ENCODE data around the gene PID1. TPM values are rescaled to one million over a fixed set of nuclear protein-coding genes. Genes with fewer than 3 reads are reported as not detected.

Gene PID1
- total RNA-seq, 4 donors from 2014 or later = 15.0 to 64.4 (median 32.5) TPM

DNA sequence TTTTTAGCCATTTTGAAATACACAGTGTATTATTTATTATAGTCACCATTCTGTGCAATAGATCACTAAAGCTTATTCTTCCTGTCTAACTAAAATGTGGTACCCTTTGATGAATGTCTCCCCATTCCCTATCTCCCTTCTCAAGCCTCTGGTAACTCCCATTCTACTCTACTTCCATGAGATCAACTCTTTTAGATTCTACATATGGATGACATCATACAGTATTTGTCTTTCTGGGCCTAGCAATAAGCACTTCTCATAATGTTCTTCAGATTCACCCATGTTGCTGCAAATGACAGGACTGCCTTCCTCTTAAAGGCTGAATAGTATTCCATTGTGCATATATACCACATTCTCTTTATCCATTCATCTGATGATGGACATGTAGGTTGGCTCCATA is 210.9 kb downstream of the PID1 start:
- TF ChIP-seq POLR2A (IDR thresholded peaks at IDR 0.05) = no peak
- TF ChIP-seq, protein P1, sequence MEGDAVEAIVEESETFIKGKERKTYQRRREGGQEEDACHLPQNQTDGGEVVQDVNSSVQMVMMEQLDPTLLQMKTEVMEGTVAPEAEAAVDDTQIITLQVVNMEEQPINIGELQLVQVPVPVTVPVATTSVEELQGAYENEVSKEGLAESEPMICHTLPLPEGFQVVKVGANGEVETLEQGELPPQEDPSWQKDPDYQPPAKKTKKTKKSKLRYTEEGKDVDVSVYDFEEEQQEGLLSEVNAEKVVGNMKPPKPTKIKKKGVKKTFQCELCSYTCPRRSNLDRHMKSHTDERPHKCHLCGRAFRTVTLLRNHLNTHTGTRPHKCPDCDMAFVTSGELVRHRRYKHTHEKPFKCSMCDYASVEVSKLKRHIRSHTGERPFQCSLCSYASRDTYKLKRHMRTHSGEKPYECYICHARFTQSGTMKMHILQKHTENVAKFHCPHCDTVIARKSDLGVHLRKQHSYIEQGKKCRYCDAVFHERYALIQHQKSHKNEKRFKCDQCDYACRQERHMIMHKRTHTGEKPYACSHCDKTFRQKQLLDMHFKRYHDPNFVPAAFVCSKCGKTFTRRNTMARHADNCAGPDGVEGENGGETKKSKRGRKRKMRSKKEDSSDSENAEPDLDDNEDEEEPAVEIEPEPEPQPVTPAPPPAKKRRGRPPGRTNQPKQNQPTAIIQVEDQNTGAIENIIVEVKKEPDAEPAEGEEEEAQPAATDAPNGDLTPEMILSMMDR (IDR thresholded peaks at IDR 0.05) = no peak
- Histone ChIP-seq H3K4me1 (no peaks in the 10 kb centered on the region), H3K9me3 (no peaks in the 10 kb centered on the region), H3K4me3 (no peak overlapping the region), H3K27ac (no peak overlapping the region), H3K36me3 (no peaks in the 10 kb centered on the region), H3K27me3 (no peaks in the 10 kb centered on the region)
- DNase-seq = no peak

GRCh38 chr2:229059331-229060033 is 211.6 kb downstream of the PID1 start:
- Histone ChIP-seq H3K27me3 (no peaks in the 10 kb centered on the region), H3K4me1 (no peaks in the 10 kb centered on the region), H3K4me3 (no peak overlapping the region), H3K9me3 (no peaks in the 10 kb centered on the region), H3K36me3 (no peaks in the 10 kb centered on the region), H3K27ac (no peak overlapping the region)
- no peak for DNase-seq
- TF ChIP-seq, protein P1 (IDR thresholded peaks at IDR 0.05) = no peak
- TF ChIP-seq POLR2A (IDR thresholded peaks at IDR 0.05) = no peak

DNA sequence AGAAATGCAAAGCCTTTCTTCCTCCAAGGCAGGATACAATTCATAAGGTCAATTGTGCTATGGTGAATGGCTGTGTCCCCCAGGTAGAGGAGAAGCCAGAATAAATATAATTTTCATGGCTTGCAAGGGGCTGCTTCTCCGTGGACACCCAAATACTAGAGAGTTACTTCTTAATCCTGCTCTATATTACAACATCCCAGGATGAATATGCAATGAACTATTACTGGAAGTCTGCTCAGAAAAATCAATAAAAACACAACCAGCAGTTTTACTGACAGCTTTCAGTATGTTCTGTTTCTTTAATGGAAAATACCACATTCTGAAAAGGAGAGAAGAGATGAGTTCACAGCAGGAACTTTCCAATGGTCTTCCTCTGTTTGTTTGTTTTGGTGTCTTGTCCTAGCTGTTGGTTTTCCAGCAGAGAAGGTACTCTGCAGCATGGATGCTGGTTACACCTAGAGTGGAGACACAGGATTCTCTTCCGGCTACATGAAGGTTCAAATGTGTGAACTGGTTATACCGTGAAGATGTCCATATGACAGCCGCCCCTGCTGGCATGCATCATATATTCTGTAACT is 213.0 kb downstream of the PID1 start:
- Histone ChIP-seq H3K27me3 (no peaks in the 10 kb centered on the region), H3K9me3 (no peaks in the 10 kb centered on the region), H3K4me3 (no peak overlapping the region), H3K4me1 (no peaks in the 10 kb centered on the region), H3K27ac (no peak overlapping the region), H3K36me3 (no peaks in the 10 kb centered on the region)
- no peak for TF ChIP-seq POLR2A (IDR thresholded peaks at IDR 0.05)
- no peak for DNase-seq

- TF ChIP-seq, protein P1 (IDR thresholded peaks at IDR 0.05) = no peak
- TF ChIP-seq POLR2A (IDR thresholded peaks at IDR 0.05) = no peak
- Histone ChIP-seq H3K4me3 (no peak overlapping the region), H3K27me3 (no peaks in the 10 kb centered on the region), H3K36me3 (no peaks in the 10 kb centered on the region), H3K9me3 (no peaks in the 10 kb centered on the region), H3K4me1 (no peaks in the 10 kb centered on the region), H3K27ac (no peak overlapping the region)
- DNase-seq = no peak
Observed at GRCh38 chr2:229054311-229054710, 216.8 kb downstream of the PID1 start.

GRCh38 chr2:229051798-229052197 is 219.3 kb downstream of the PID1 start:
- DNase-seq = no peak
- Histone ChIP-seq H3K9me3 (no peaks in the 10 kb centered on the region), H3K36me3 (no peaks in the 10 kb centered on the region), H3K4me1 (no peaks in the 10 kb centered on the region), H3K27me3 (no peaks in the 10 kb centered on the region), H3K4me3 (no peak overlapping the region), H3K27ac (no peak overlapping the region)
- TF ChIP-seq, protein P1 (IDR thresholded peaks at IDR 0.05) = no peak

- TF ChIP-seq, protein P1 (IDR thresholded peaks at IDR 0.05) = no peak
- no peak for TF ChIP-seq POLR2A (IDR thresholded peaks at IDR 0.05)
- Histone ChIP-seq H3K4me3 (no peak overlapping the region), H3K27ac (no peak overlapping the region), H3K27me3 (no peaks in the 10 kb centered on the region), H3K36me3 (no peaks in the 10 kb centered on the region), H3K9me3 (no peaks in the 10 kb centered on the region), H3K4me1 (no peaks in the 10 kb centered on the region)
- DNase-seq = no peak
Observed at GRCh38 chr2:229050133-229050532, 221.0 kb downstream of the PID1 start.
